GM23338 (cell line): ENCODE measurements around the gene C11orf54. TPM values are rescaled to one million over a fixed set of nuclear protein-coding genes. Genes with fewer than 3 reads are reported as not detected.
"Not testable (repeated sequence)": the region's sequence is repeated elsewhere in the genome, so short reads cannot be mapped to it uniquely, and the experiment has no call there.

Experiments used
- ATAC-seq: fragments of 200-7000 bp; cut with Tn5 transposase; 3 replicates; pipeline ENCODE4 v1.9.1; 2020
- DNase-seq: peaks from one replicate; pipeline ENCODE4 v3.0.0-alpha.2; 2015; ENCODE audit warnings: low spot score
- H2AFZ ChIP-seq: fragments of 200-600 bp; sonication (generic); 2 replicates; pipeline ENCODE4 v1.8.0; 2016; ENCODE audit warnings: antibody characterized with exemption, mild to moderate bottlenecking, moderate library complexity
- H3F3A ChIP-seq: fragments of 200-600 bp; sonication (generic); replicated peaks from 2 replicates; pipeline ENCODE4 v1.8.0; 2017; ENCODE audit warnings: antibody characterized with exemption, mixed run types, low read depth
- H3K27ac ChIP-seq: fragments of 200-600 bp; sonication (generic); 2 replicates; pipeline ENCODE4 v1.6.1; 2016; ENCODE audit warnings: low read depth
- H3K27me3 ChIP-seq: fragments of 200-600 bp; sonication (generic); 2 replicates; pipeline ENCODE4 v1.8.0; 2016; ENCODE audit warnings: mild to moderate bottlenecking, mixed run types, moderate library complexity; ENCODE audit not compliant: insufficient read depth
- H3K36me3 ChIP-seq: fragments of 200-600 bp; sonication (generic); 2 replicates; pipeline ENCODE4 v1.8.0; 2016; ENCODE audit warnings: mild to moderate bottlenecking; ENCODE audit not compliant: insufficient read depth
- H3K4me1 ChIP-seq: fragments of 200-600 bp; sonication (generic); 2 replicates; pipeline ENCODE4 v1.8.0; 2016; ENCODE audit warnings: mild to moderate bottlenecking, moderate library complexity; ENCODE audit not compliant: insufficient read depth
- H3K4me2 ChIP-seq: fragments of 200-600 bp; sonication (generic); 2 replicates; pipeline ENCODE4 v1.7.1; 2017; ENCODE audit warnings: mixed run types
- H3K4me3 ChIP-seq: fragments of 200-600 bp; sonication (generic); 2 replicates; pipeline ENCODE4 v1.6.1; 2016; ENCODE audit warnings: mixed run types
- H3K79me2 ChIP-seq: fragments of 200-600 bp; sonication (generic); replicated peaks from 2 replicates; pipeline ENCODE4 v1.8.0; 2017; ENCODE audit warnings: mild to moderate bottlenecking; ENCODE audit not compliant: insufficient read depth
- H3K9me2 ChIP-seq: fragments of 200-600 bp; sonication (generic); 2 replicates; pipeline ENCODE4 v1.8.0; 2017; ENCODE audit not compliant: insufficient read depth
- H4K20me1 ChIP-seq: fragments of 200-600 bp; sonication (generic); replicated peaks from 2 replicates; pipeline ENCODE4 v1.8.0; 2017; ENCODE audit warnings: mild to moderate bottlenecking; ENCODE audit not compliant: insufficient read depth
- H3K27ac Mint-ChIP-seq: 2 replicates; pipeline ENCODE4 v1.8.0; 2020; ENCODE audit warnings: inconsistent platforms, mild to moderate bottlenecking, moderate library complexity, mixed read lengths
- H3K27me3 Mint-ChIP-seq: 3 replicates; pipeline ENCODE4 v1.8.0; 2022; ENCODE audit warnings: low read depth, mild to moderate bottlenecking, moderate library complexity, mixed read lengths, inconsistent platforms; ENCODE audit not compliant: insufficient read depth, poor library complexity
- H3K36me3 Mint-ChIP-seq: 3 replicates; pipeline ENCODE4 v1.8.0; 2021; ENCODE audit warnings: low read depth, mild to moderate bottlenecking, inconsistent platforms, moderate library complexity, mixed read lengths
- H3K4me1 Mint-ChIP-seq: 3 replicates; pipeline ENCODE4 v1.8.0; 2020; ENCODE audit warnings: mild to moderate bottlenecking, inconsistent platforms, mixed read lengths
- H3K4me3 Mint-ChIP-seq: 3 replicates; pipeline ENCODE4 v1.8.0; 2021; ENCODE audit warnings: moderate library complexity, mild to moderate bottlenecking, inconsistent platforms, mixed read lengths
- H3K9me3 Mint-ChIP-seq: 3 replicates; pipeline ENCODE4 v1.8.0; 2020; ENCODE audit warnings: moderate library complexity, mild to moderate bottlenecking, inconsistent platforms, mixed read lengths
- EZH2 ChIP-seq: fragments of 200-600 bp; sonication (generic); IDR thresholded peaks from one replicate; pipeline ENCODE4 v1.8.0; 2017; ENCODE audit warnings: antibody characterized with exemption, mild to moderate bottlenecking, low read depth; ENCODE audit not compliant: unreplicated experiment
- NANOG ChIP-seq: IDR thresholded peaks from 2 replicates; pipeline ENCODE4 v1.6.1; 2016; ENCODE audit warnings: antibody characterized with exemption, borderline replicate concordance
- polyA plus RNA-seq: library from polyadenylated mRNA; unstranded; fragments of >200 nt; fragmentation: Nextera tagmentation; extraction: Ambion mirVana; gene quantifications from 2 replicates; pipeline ENCODE4 v1.2.1, GENCODE V29; 2016
- total RNA-seq: library from RNA; depleted of rRNA; stranded (reverse); fragments of >200 nt; shearing (Covaris generic); gene quantifications from 2 replicates; pipeline ENCODE4 v1.2.3, GENCODE V29; 2014
- TF ChIP-seq, protein P1 (sequence below), 2 experiments: fragments of 200-600 bp in 1 of 2; sonication (generic) in 1 of 2; conservative IDR thresholded peaks; 2 replicates each; pipeline versions ENCODE4 v1.5.1 to v1.6.1; 2016 to 2017; ENCODE audit warnings: antibody characterized with exemption in 2 of 2, low read depth in 2 of 2, mild to moderate bottlenecking in 2 of 2, moderate library complexity in 1 of 2
- TF ChIP-seq, protein P2 (sequence below): IDR thresholded peaks from one replicate; pipeline ENCODE4 v1.6.1; 2018; ENCODE audit warnings: antibody characterized with exemption; ENCODE audit not compliant: unreplicated experiment

Gene C11orf54
- total and polyA plus RNA-seq, 2 experiments from 2014 or later: 35.8 to 38.8 TPM

GRCh38 chr11:93745005-93745755, 3.7 kb downstream of the C11orf54 start:
- not testable (repeated sequence) for H3K4me3 Mint-ChIP-seq, ATAC-seq, H3K9me2 ChIP-seq, H3K4me3 ChIP-seq, H2AFZ ChIP-seq, H3K4me2 ChIP-seq, H3K36me3 ChIP-seq, H3F3A ChIP-seq, H3K9me3 Mint-ChIP-seq, H3K4me1 ChIP-seq, H3K27me3 ChIP-seq, H4K20me1 ChIP-seq
- Mint-ChIP-seq H3K27me3 (peaks cover 10% of the 10 kb centered on the region), H3K36me3 (peaks cover 13% of the 10 kb centered on the region), H3K4me1 (peaks cover 10% of the 10 kb centered on the region), H3K27ac (peak overlapping the region; percentile 23; the same call in 1 of the 2 replicates)
- H3K27ac ChIP-seq: peak overlapping the region; percentile 34; the same call in 1 of the 2 replicates
- H3K79me2 ChIP-seq: peaks cover 43% of the 10 kb centered on the region
- DNase-seq: peak; percentile 37

- peaks cover 34% of the 10 kb centered on the region for H3K79me2 ChIP-seq
- H3K4me1 ChIP-seq: no peaks in the 10 kb centered on the region; the same call in 1 of the 2 replicates
- no peaks in the 10 kb centered on the region; the same call in 2 of the 3 replicates for H3K9me3 Mint-ChIP-seq
- TF ChIP-seq EZH2: no peak
- TF ChIP-seq, protein P1, sequence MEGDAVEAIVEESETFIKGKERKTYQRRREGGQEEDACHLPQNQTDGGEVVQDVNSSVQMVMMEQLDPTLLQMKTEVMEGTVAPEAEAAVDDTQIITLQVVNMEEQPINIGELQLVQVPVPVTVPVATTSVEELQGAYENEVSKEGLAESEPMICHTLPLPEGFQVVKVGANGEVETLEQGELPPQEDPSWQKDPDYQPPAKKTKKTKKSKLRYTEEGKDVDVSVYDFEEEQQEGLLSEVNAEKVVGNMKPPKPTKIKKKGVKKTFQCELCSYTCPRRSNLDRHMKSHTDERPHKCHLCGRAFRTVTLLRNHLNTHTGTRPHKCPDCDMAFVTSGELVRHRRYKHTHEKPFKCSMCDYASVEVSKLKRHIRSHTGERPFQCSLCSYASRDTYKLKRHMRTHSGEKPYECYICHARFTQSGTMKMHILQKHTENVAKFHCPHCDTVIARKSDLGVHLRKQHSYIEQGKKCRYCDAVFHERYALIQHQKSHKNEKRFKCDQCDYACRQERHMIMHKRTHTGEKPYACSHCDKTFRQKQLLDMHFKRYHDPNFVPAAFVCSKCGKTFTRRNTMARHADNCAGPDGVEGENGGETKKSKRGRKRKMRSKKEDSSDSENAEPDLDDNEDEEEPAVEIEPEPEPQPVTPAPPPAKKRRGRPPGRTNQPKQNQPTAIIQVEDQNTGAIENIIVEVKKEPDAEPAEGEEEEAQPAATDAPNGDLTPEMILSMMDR (conservative IDR thresholded peaks at IDR 0.05; ENCODE audit: low read depth in 2 of 2): no peak
- no peak for TF ChIP-seq NANOG
- TF ChIP-seq, protein P2, sequence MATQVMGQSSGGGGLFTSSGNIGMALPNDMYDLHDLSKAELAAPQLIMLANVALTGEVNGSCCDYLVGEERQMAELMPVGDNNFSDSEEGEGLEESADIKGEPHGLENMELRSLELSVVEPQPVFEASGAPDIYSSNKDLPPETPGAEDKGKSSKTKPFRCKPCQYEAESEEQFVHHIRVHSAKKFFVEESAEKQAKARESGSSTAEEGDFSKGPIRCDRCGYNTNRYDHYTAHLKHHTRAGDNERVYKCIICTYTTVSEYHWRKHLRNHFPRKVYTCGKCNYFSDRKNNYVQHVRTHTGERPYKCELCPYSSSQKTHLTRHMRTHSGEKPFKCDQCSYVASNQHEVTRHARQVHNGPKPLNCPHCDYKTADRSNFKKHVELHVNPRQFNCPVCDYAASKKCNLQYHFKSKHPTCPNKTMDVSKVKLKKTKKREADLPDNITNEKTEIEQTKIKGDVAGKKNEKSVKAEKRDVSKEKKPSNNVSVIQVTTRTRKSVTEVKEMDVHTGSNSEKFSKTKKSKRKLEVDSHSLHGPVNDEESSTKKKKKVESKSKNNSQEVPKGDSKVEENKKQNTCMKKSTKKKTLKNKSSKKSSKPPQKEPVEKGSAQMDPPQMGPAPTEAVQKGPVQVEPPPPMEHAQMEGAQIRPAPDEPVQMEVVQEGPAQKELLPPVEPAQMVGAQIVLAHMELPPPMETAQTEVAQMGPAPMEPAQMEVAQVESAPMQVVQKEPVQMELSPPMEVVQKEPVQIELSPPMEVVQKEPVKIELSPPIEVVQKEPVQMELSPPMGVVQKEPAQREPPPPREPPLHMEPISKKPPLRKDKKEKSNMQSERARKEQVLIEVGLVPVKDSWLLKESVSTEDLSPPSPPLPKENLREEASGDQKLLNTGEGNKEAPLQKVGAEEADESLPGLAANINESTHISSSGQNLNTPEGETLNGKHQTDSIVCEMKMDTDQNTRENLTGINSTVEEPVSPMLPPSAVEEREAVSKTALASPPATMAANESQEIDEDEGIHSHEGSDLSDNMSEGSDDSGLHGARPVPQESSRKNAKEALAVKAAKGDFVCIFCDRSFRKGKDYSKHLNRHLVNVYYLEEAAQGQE: no peak
- no peak overlapping the region for H3K27ac Mint-ChIP-seq
- H2AFZ ChIP-seq: no peak overlapping the region
- H3K27me3 ChIP-seq: no peaks in the 10 kb centered on the region
- no peak overlapping the region for H3K4me2 ChIP-seq
- H3K36me3 ChIP-seq: no peaks in the 10 kb centered on the region
- H3K4me3 Mint-ChIP-seq: no peak overlapping the region
- peaks cover 17% of the 10 kb centered on the region for H3K4me1 Mint-ChIP-seq
- peaks cover 4% of the 10 kb centered on the region for H3K27me3 Mint-ChIP-seq
- no peak overlapping the region for H3K27ac ChIP-seq
- ATAC-seq: no peak
- H3F3A ChIP-seq: no peaks in the 10 kb centered on the region
- peaks cover 3% of the 10 kb centered on the region for H3K36me3 Mint-ChIP-seq
- no peaks in the 10 kb centered on the region for H4K20me1 ChIP-seq
- no peak overlapping the region for H3K4me3 ChIP-seq
- H3K9me2 ChIP-seq: no peaks in the 10 kb centered on the region
- no peak for DNase-seq
Observed at GRCh38 chr11:93746101-93746500, 4.6 kb downstream of the C11orf54 start.
